ENCODE measurements around the gene CHRNA10.
"Not testable (repeated sequence)": the region's sequence is repeated elsewhere in the genome, so short reads cannot be mapped to it uniquely, and the experiment has no call there.

- not testable (repeated sequence) for TF ChIP-seq CTCF, POLR2A (IDR thresholded peaks at IDR 0.05)
Measured at GRCh38 chr11:3649374-3649773, 21.8 kb downstream of the CHRNA10 start.

Measured in Peyer's patch (tissue), 4 donors.